Measurements from ENCODE around the gene GPA33. TPM values are rescaled to one million over a fixed set of nuclear protein-coding genes. Genes with fewer than 3 reads are reported as not detected.
A peak's percentile ranks its signal among the peaks of the same experiment; 100 is the strongest.

GPA33 gene
- total and polyA plus RNA-seq, 9 of the 15 experiments (the other 6 are each of a cell fraction or from before 2014, with no cell fraction given): 0.13 TPM; not detected in 8

DNA sequence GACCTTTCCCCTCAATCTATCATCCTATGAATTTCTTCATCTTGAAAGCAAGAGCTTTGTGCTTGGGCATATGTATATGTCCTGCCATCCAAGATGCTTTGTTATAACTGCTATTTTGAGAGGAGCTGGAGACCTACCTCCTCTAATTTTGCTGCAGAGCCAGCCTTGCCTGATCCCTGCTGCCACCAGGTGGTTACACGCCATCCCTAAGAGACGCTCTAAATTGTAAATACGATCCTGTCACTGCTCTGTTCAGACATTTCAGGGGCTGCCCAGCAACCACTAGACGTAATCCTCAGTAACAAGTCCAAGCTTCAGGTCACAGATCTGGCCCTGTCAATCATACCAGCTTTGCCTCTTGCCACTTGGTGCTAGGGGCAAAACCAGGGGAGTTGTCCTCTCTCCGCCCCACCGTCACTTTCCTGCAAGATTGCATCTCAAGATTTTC is 32.9 kb downstream of the GPA33 start (continued):
- TF ChIP-seq, protein P1, sequence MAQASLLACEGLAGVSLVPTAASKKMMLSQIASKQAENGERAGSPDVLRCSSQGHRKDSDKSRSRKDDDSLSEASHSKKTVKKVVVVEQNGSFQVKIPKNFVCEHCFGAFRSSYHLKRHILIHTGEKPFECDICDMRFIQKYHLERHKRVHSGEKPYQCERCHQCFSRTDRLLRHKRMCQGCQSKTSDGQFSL (CRISPR knock-in tag; IDR thresholded peaks at IDR 0.05): no peak
- TF ChIP-seq, protein P1 (tag; IDR thresholded peaks at IDR 0.05): no peak
- TF ChIP-seq ZNF121 (CRISPR knock-in tag; conservative IDR thresholded peaks at IDR 0.05): peak; percentile 65

DNA sequence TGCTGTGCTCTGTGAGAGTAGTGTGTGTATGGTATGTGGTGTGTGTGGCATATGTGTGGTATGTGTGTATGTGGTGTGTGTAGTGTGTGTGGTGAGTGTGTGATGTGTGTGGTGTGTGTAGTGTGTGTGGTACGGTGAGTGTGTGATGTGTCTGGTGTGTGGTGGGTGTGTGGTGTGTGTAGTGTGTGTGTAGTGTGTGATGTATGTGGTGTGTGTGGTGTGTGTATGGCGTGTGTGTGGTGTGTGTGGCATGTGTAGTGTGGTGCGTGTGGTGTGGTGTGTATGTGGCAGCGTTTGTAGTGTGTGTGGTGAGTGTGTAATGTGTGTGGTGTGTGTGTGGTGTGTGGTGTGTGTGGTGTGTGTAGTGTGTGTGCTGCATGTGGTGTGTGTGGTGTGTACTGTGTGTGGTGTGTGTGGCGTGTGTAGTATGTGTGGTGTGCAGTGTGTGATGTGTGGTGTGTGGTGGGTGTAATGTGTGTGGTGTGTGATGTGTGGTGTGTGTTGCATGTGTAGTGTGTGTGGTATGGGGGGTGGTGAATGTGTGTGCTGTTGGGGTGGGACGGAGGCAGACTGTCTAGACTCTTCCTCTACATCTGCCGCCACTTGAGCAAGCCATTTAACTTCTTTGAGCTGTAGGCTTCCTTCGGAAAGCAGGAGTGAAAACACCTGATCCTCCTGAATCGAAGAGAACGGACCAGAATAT is 33.5 kb downstream of the GPA33 start:
- Histone ChIP-seq H3K27ac (ENCODE audit: extremely low read depth, low read depth, low read length) (no peak overlapping the region; the same call in 2 of the 3 replicates), H3K79me2 (ENCODE audit: control insufficient read depth, insufficient read depth, low read length) (no peaks in the 10 kb centered on the region), H2AFZ (ENCODE audit: low read depth, low read length) (no peak overlapping the region), H3K36me3 (ENCODE audit: control insufficient read depth, insufficient read depth, low read length) (no peaks in the 10 kb centered on the region), H3K4me2 (ENCODE audit: insufficient read depth, low read length) (0 out of 2 replicates have a peak overlapping the region, but pooled peaks have one; percentile 14), H3K9me3 (replicated peaks; ENCODE audit: control insufficient read depth, insufficient read depth, low read depth, low read length) (no peaks in the 10 kb centered on the region), H3K4me1 (replicated peaks in 1 of 2; ENCODE audit: control insufficient read depth in 2 of 2, insufficient read depth in 2 of 2, low read length in 2 of 2) (peaks cover 0 to 10% of the 10 kb centered on the region in 2 experiments; a peak in 3 of 5 replicates), H3K4me3 (no peak overlapping the region), H3K9me1 (ENCODE audit: control insufficient read depth, insufficient read depth, low read length) (no peaks in the 10 kb centered on the region), H3K9ac (ENCODE audit: insufficient read depth in 1 of 2, low read depth in 2 of 2, low read length in 2 of 2) (no peak overlapping the region), H3K27me3 (ENCODE audit: control insufficient read depth in 2 of 2, insufficient read depth in 2 of 2, low read length in 2 of 2) (peaks cover 4 to 43% of the 10 kb centered on the region in 2 experiments; a peak in 3 of 5 replicates), H4K20me1 (replicated peaks; ENCODE audit: control insufficient read depth, insufficient read depth, low read length) (no peaks in the 10 kb centered on the region)
- intact Hi-C loops (cut with micrococcal nuclease) (loop anchor here (1.0 to 5.0 kb wide), 3 partner anchors 79 to 269 kb away; partner anchors contain the start of gene ILDR2), in situ Hi-C loops (cut with MboI) (loop anchor here (5.0 kb wide), 1 partner anchor 139 kb away; no protein-coding TSS in a partner anchor)
- no peak for ATAC-seq
- BruUV-seq (replicated peaks): no TSS peak
- DNase-seq (ENCODE audit: extremely low read depth in 1 of 4, low spot score in 3 of 4): no peak
- peak; percentile 75 for FAIRE-seq
- 26% methylated on average over 10 of the region's 10 CpGs for WGBS (ENCODE audit: insufficient coverage, low coverage, missing lambda C conversion rate)
- POLR2A ChIA-PET: interaction anchor here (0.8 to 1.4 kb wide), 3 partner anchors 13 to 177 kb away, joined by 3 to 5 read pairs (median 4); no protein-coding TSS in a partner anchor
- CTCF ChIA-PET (ENCODE audit: low intra/inter-chr PET ratio): interaction anchor here (2.1 to 3.8 kb wide), 2 partner anchors 146 to 1128 kb away, joined by 9 to 32 read pairs; no protein-coding TSS in a partner anchor
- no peak for TF ChIP-seq KDM4B (IDR thresholded peaks at IDR 0.05; ENCODE audit: borderline replicate concordance in 2 of 2, low read depth in 1 of 2)
- TF ChIP-seq YBX1 (IDR thresholded peaks at IDR 0.05): peak; percentile 43; the same call in 1 of the 2 replicates
- TF ChIP-seq, protein P2, sequence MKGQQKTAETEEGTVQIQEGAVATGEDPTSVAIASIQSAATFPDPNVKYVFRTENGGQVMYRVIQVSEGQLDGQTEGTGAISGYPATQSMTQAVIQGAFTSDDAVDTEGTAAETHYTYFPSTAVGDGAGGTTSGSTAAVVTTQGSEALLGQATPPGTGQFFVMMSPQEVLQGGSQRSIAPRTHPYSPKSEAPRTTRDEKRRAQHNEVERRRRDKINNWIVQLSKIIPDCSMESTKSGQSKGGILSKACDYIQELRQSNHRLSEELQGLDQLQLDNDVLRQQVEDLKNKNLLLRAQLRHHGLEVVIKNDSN (CRISPR knock-in tag; IDR thresholded peaks at IDR 0.05): 0 out of 2 replicates have a peak, but pooled peaks have one; percentile 18
- peak; percentile 13; the same call in 1 of the 2 replicates for TF ChIP-seq DIDO1 (tag; IDR thresholded peaks at IDR 0.05; ENCODE audit: low read depth)
- 0 out of 2 replicates have a peak, but pooled peaks have one; percentile 64 for TF ChIP-seq TSC22D4 (tag; IDR thresholded peaks at IDR 0.05)
- TF ChIP-seq, protein P3, sequence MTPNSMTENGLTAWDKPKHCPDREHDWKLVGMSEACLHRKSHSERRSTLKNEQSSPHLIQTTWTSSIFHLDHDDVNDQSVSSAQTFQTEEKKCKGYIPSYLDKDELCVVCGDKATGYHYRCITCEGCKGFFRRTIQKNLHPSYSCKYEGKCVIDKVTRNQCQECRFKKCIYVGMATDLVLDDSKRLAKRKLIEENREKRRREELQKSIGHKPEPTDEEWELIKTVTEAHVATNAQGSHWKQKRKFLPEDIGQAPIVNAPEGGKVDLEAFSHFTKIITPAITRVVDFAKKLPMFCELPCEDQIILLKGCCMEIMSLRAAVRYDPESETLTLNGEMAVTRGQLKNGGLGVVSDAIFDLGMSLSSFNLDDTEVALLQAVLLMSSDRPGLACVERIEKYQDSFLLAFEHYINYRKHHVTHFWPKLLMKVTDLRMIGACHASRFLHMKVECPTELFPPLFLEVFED (CRISPR knock-in tag; conservative IDR thresholded peaks at IDR 0.05): peak; percentile 79; the same call in 1 of the 2 replicates
- 0 out of 2 replicates have a peak, but pooled peaks have one; percentile 28 for TF ChIP-seq SUPT5H (IDR thresholded peaks at IDR 0.05)
- no peak for TF ChIP-seq NONO (IDR thresholded peaks at IDR 0.05; ENCODE audit: low read depth in 2 of 2, low read length in 1 of 2)
